HG03575 (cell line): ENCODE measurements around the gene XCL1.
"Not testable (repeated sequence)": the region's sequence is repeated elsewhere in the genome, so short reads cannot be mapped to it uniquely, and the experiment has no call there.

Experiments used
- ATAC-seq: cut with Tn5 transposase; IDR thresholded peaks from one replicate; pipeline ENCODE4 v1.9.1; 2021; ENCODE audit not compliant: unreplicated experiment, insufficient number of reproducible peaks, low FRiP score; ENCODE audit errors: extremely low read depth

The XCL1 gene

GRCh38 chr1:168576245-168576688 is at the start of gene XCL1:
Gene XCL1, plus strand, starts transcription at chr1:168576605. Its CDS starts 33 bp downstream, at chr1:168576638.
- not testable (repeated sequence) for ATAC-seq

DNA sequence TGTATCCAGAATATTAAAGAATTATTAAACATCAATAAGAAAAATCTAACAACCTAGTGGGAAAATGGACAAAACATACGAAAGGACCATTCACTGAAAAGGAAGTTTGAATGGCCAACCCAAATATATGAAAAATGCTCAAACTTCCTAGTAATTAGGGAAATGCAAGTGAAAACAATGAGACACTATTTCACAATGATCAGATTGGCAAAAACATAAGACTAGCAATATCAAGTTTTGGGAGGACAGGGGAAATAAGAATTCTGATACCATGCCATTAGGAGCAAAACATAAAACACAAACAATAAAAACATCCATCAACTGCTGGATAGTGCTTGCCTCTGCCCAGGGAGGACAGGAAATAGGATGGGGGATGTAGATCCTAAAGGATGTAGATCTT is 46.9 kb upstream of the XCL1 start:
- no peak for ATAC-seq

GRCh38 chr1:168531615-168532345 is 44.6 kb upstream of the XCL1 start:
- no peak for ATAC-seq

GRCh38 chr1:168535536-168535935 is 40.9 kb upstream of the XCL1 start:
- no peak for ATAC-seq

DNA sequence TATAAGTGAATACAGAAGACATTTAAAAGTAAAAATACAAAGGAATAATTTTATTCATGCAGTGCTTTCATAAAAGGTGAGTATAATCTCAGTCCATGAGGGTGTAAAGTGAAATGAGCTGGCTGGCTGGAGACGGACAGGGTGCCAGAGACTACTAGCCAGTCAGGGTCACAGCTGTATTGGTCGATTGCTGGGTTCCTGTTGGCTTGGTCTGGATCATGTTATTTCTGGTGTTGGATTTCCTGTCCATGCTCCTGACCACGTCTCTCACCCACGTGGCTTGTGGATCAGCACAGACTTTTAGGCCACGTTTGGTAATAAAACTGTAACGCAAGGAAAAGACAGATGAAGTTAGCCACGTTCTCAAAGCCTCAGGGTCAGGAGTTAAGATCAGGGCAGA is 35.6 kb upstream of the XCL1 start:
- ATAC-seq = not testable (repeated sequence)

- ATAC-seq = not testable (repeated sequence)
Observed at GRCh38 chr1:168542978-168543377, 33.4 kb upstream of the XCL1 start.

- ATAC-seq = not testable (repeated sequence)
Observed at GRCh38 chr1:168543840-168544498, 32.4 kb upstream of the XCL1 start, which contains the start of gene XCL2. Gene XCL2, minus strand, starts transcription at chr1:168543997. Its CDS starts 33 bp downstream, at chr1:168543964.

DNA sequence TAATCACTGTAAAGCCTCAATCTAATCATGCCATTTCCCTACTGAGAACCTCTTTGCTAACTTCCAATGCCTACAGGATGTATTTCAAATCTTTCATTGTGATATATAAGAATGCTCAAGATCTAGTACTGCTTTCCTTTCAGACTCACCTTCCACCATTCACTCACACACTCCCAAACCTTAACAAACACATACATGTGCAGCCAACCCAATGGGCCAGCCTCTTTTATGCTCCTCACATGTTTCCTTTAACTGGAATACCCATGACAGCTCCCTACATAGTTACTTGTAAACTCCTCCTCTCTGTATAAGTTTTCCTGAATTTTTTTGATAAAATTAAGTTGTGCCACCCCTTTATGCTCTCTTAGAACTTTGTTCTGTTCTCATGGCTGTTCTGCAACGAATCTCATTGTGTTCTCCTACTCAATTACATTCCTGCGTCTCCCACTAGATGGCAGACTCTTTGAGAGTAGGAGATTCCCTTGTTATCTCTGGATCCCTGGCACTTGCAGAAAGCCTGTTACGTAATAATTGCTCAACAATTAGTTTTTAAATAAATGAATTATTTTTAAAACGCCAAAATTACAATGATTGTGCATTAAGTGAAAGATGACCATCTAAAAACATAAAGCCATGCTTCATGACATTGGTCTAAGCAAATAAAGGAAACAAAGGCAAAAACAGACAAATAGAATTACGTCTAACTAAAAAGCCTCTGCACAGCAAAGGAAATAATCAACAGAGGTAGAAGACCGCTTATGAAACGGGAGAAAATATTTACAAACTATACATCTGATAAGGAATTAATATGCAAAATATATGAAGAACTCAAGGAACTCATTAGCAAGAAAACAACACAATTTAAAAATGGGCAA is 30.5 kb upstream of the XCL1 start:
- not testable (repeated sequence) for ATAC-seq

DNA sequence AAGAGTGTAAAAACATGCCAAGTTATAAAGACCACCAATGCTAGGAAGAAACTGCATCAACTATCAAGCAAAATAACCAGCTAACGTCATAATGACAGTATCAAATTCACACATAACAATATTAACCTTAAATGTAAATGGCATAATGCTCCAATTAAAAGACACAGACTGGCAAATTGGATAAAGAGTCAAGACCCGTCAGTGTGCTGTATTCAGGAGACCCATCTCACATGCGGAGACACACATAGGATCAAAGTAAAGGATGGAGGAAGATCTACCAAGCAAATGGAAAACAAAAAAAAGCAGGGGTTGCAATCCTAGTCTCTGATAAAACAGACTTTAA is 29.9 kb upstream of the XCL1 start:
- not testable (repeated sequence) for ATAC-seq

DNA sequence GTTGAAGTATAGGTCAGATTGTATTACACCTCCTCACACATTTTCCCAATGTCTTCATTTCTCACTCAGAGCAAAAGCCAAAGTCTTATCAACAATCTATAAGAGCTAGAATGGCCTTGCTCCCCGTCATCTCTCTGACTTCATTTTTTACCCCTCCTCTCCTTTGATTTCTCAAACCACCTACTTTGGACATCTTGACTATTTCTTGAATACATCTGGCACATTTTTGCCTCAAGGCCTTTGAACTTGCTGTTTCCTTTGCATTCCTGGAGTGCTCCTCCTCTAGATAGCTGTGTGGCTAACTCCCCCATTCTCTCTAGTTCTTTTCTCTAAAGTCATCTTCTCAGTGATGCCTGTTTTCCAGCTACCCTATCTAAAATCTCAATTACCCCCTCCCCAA is 25.4 kb upstream of the XCL1 start:
- no peak for ATAC-seq

GRCh38 chr1:168551688-168552087 is 24.7 kb upstream of the XCL1 start:
- ATAC-seq = no peak

GRCh38 chr1:168552961-168553360 is 23.4 kb upstream of the XCL1 start:
- ATAC-seq = no peak

- ATAC-seq = no peak
Observed at GRCh38 chr1:168553680-168554553, 22.5 kb upstream of the XCL1 start.

DNA sequence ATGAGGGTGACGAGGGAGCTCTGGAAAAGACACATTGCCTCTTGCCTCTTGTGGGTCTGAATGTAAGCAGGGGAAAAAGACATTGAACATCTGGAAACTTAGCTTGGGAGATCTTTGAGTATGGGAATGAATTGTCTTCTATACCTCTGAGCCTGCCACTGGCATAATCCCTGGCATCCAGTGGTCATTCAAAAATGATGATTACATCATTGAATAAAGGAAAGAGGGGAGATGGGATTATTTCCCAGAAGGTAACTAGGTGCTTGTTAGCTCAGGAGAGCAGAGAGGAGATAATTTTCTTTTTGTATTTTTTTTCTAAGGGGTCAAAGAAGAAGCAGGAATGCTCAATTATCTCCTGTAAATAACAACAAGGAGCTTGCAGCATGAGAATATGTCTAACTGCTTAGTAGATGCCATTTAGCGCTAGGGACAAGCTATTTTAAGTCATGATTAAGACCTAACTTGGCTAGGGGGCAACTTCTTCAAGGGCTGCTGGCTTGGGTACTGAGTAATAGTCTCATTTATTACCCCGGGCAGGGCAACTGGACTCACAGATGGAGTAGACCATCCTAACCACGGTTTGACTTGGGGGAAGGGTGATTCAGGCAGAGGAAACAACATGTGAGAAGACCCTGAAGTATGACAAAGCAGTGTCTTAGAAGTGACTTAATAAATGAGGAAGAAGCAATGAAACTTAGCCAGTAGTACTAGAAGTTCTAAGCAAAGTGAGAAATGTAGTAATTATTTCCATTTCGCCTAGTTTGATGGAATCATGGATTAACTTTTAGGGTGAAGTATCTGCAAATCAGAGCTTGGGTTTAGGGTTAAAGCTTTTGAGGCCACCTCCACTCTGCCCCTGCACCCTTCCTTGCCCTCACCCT is 21.6 kb upstream of the XCL1 start:
- ATAC-seq = no peak

- ATAC-seq = no peak
Observed at GRCh38 chr1:168555508-168556046, 20.8 kb upstream of the XCL1 start.

GRCh38 chr1:168556647-168557046 is 19.8 kb upstream of the XCL1 start:
- no peak for ATAC-seq

GRCh38 chr1:168560370-168560769 is 16.0 kb upstream of the XCL1 start:
- ATAC-seq = no peak

GRCh38 chr1:168561989-168562388 is 14.4 kb upstream of the XCL1 start:
- ATAC-seq = no peak
